Ramos (cell line): Measurements from ENCODE around the gene PLCB4.

Source experiments
- in situ Hi-C: fragments of 300-500 bp; cut with MboI; formaldehyde crosslinking; loops from one replicate; pipeline ENCODE4 v1.14.3; 2022; ENCODE audit warnings: low sequenced_read_pairs; ENCODE audit not compliant: unreplicated experiment

Gene PLCB4

GRCh38 chr20:9054176-9054575, 14.7 kb upstream of the PLCB4 start:
- in situ Hi-C loops = no loop called here

- in situ Hi-C loops = no loop called here
Measured at GRCh38 chr20:9059931-9060330, 9.0 kb upstream of the PLCB4 start.

GRCh38 chr20:9061434-9061833, 7.5 kb upstream of the PLCB4 start:
- in situ Hi-C loops = no loop called here

DNA sequence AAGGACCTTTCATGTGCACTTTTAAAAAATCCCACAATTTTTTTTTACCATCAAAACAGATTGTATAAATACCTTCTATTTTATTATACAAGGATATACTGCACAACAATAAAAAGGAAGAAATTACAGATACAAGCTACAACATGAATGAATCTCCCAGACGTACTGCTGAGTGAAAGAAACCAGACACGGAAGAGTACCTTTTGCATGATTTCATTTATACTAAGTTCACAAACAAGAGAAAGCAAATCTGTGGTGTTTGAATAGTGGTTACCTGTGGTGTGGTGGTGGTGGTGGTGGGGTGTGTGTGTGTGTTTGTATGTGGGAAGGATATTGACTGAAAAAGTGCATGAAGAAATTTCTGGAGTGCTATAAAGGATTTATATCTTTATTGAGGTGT, 6.8 kb upstream of the PLCB4 start:
- in situ Hi-C loops = no loop called here

- in situ Hi-C loops = no loop called here
Measured at GRCh38 chr20:9066191-9066590, 2.7 kb upstream of the PLCB4 start.

GRCh38 chr20:9068233-9068801, 570 bp upstream of the PLCB4 start:
- in situ Hi-C loops = no loop called here

GRCh38 chr20:9070304-9070703, 1.4 kb downstream of the PLCB4 start:
- in situ Hi-C loops = no loop called here

DNA sequence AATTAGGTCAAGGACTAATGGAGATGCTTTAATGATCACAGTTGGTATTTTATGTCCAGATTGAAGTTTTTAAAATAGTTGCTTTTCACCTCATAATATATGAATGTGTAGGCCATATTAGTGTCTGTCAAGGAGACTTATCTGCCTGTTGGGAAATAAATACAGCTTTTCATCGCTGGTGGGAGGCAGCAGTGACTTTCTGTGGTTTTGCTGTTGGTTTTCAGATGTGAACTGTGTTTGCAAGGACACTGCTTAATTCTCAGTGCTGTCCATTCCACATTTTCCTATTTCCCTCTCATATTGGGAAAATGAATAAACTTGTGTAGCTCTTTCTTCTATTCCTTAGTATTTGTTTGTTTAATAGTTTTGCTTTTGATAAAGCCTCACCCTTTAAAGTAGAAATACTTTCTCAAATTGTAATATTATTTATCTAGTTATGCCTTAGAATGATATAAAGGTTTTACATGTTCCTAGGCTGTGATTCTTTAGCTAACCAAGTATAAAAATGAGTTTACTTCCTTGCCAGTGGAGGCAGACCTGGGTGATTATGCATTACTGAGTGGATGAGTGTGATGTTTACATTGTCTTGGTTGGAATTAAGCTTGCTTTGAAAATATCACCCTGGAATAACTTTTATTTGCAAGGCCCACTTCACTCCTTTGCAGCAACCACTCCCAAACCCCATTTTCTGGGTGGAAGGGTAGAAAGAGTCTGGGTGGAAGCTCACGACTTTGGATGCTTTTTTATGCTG, 3.3 kb downstream of the PLCB4 start:
- in situ Hi-C loops = no loop called here

GRCh38 chr20:9072861-9073500, 4.1 kb downstream of the PLCB4 start:
- in situ Hi-C loops = no loop called here

DNA sequence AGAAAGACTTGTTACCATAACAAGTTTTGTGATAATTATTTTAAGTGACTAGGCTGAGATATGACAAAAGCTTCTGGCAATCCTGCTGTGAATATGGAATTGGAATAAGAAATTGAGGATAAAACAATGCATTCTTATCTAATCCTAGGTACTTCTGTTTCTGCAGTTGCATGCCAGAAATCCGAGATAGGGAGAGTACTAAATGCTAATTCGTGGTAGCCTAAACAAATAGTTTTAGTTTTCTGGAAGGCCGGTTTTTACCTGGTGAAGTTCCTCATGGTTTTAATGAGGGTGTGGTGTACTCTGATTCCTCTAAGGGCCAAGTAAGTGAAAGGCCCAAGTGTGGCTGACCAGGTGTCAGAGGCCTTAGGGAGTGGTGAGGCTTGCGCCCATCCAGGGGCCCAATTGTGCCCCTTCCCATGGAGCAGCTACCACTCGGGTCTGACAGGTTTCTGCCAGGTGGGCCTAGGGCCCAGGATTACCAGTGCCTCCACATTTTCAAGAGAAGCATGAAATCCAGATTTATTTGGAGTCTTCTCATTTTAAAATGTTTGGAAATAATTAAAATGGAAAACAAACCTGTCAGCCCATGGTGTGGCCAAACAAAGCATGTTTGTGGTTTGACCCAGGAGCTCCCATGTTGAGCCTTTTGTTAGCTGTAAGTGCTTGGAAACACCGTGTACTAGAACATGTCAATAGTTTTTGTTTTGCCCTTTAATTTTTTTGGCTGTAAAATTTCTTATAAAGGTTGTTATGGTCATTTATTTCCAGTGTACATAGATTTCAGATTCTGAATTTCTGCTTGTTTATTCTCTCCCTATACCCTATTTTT, 6.6 kb downstream of the PLCB4 start:
- in situ Hi-C loops = no loop called here

DNA sequence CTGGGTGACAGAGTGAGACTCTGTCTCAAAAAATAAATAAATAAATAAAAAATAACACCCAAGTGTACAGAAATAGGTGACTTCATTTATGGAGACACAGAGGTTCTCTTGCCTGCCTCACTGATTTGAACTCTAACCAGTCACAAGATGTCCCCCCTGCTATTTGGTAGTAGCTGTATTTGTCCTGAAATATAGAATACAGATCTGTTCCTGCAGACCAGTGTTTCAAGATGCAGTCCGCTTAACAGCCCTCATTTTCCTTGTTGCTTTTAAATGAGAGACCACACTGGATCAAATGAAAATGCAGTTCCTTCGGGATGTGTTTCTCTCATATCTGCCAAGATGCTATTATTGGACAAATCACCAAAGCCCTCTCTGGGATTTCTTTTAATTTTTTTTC, 7.6 kb downstream of the PLCB4 start:
- in situ Hi-C loops = no loop called here

DNA sequence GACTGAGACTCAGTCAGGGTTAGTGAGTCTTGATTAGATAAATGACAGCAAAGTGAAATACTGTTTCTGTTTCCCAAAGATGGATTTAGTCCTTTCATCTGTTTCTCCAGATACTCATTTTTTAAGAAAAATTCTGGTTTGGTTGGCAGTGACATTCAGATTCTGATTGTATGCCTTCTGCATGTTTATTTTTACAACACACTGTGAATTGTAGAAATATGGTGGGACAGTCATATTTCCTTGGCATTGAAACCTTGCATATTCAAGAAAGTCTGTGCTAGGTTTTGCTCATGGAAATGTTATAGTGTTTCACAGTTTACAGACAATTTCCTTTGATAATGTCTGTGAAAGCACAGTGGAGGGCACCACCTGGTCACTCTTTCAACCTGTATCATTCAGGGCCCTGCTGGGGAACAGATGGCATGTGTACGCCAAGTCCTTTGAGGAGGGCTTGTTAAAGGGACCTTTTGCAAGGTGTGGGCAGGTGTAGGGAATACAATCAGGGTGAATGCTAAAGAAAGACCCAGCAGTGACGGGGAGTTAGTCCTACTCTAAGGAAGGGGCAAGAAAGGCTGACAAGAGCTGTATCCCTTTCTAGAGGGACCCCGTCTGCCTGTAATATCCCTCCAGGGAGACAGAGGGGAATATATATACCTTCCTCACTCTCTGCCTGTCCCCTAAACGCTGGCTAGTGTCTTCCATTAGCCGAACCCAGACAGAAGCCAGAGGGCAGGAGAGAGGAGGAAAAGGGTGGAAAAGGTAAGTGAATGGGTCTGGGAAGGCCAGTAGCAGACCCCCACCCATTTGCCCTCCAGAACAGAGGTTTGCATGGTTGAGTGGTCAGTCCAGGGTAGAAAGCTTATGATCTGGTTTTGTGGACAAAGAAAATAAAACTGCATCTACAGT, 10.2 kb downstream of the PLCB4 start:
- in situ Hi-C loops = no loop called here

GRCh38 chr20:9081423-9081966, 12.6 kb downstream of the PLCB4 start:
- in situ Hi-C loops = no loop called here

DNA sequence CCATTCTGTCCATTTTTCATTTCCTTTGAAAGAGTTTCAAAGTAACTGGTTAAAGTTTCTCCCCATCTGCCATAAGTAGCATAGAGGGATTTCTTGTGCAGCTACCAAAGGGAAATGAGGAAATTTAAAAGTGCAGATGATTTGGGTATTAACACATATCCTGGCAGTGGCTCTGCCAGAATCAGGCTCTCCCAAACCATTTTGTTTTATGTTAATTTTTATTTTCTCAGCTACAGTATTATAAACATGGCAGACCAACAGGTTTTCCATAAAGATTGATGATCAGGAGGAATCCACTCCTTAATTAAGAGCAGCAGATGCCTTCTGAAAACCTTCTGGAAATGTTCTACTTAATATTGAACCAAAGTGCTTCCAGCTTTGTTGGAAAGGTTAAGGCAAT, 13.9 kb downstream of the PLCB4 start:
- in situ Hi-C loops = no loop called here

- in situ Hi-C loops = no loop called here
Measured at GRCh38 chr20:9087531-9088217, 18.8 kb downstream of the PLCB4 start.

- in situ Hi-C loops = no loop called here
Measured at GRCh38 chr20:9088556-9088955, 19.7 kb downstream of the PLCB4 start.

- in situ Hi-C loops = no loop called here
Measured at GRCh38 chr20:9092113-9092512, 23.2 kb downstream of the PLCB4 start.

GRCh38 chr20:9092655-9093054, 23.8 kb downstream of the PLCB4 start:
- in situ Hi-C loops = no loop called here
